ENCODE measurements around the gene NDUFS8. TPM values are rescaled to one million over a fixed set of nuclear protein-coding genes. Genes with fewer than 3 reads are reported as not detected.

The NDUFS8 gene
- total and polyA plus RNA-seq, 2 of the 4 experiments (the other 2 are of a cell fraction) = 85.9 to 131 TPM

DNA sequence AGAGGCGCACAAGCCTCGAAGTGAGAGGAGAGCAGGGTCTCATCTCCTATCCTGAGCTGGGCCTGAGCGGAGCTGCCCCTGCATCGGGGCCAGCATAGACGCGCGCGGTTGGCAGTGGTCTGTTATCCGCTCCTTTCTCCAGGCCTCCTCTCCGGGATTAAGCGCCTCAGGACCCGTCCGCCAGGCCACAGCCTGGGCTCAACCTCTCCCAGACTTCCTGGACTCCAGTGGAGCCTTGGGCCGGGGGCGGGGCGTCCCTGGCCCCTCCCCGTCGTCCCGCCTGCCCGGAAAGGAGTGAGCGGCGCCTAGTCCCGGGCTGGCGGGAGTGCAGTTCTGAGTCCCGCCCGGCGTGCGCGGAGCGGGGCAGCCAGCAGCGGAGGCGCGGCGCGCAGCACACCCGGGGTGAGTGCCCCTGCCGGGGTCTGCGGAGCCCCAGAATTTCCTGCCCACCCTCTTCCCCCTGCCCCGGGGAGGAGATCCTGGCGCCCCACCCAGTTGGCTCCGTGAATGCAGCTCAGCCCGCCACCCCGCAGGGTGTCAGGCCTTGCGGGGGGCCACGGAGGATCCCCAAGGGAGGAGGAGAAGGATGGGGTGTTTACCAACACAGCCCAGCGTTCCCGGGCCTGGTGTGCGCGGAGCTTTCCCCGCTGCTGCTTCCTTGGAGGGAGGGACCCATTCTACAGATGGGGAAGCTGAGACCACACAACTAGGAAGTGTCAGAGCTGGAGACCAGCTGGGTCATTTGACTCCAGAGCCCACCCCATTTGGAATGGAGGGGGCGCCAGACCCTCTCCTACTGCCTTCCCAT, 8.4 kb downstream of the NDUFS8 start, which contains the start of gene TCIRG1:
Gene TCIRG1 (plus strand): TSS at position 308 of the 808 bp plus-strand sequence. CDS start 2,247 bp downstream, outside the sequence.
- POLR2A ChIA-PET (ENCODE audit: unreplicated experiment) = interaction anchor here (1.4 kb wide), 1 partner anchor 28 kb away, joined by 4 read pairs; no protein-coding TSS in a partner anchor
- no peaks in the 10 kb centered on the region for H3K9me3 ChIP-seq (ENCODE audit: control insufficient read depth, insufficient read depth, low read length)
- TF ChIP-seq MAZ (IDR thresholded peaks at IDR 0.05; ENCODE audit: borderline replicate concordance, low read depth, low read length) = peak; percentile 38; the same call in 1 of the 2 replicates
- TF ChIP-seq SMC3 (IDR thresholded peaks at IDR 0.05; ENCODE audit: low read depth, low read length) = no peak
- peak; percentile 70; the same call in 1 of the 2 replicates for TF ChIP-seq POLR2A (IDR thresholded peaks at IDR 0.05; ENCODE audit: low read depth, low read length)
- no peak for TF ChIP-seq RFX5 (IDR thresholded peaks at IDR 0.05; ENCODE audit: low read depth, low read length)
- peak; percentile 87 for TF ChIP-seq RCOR1 (IDR thresholded peaks at IDR 0.05; ENCODE audit: insufficient replicate concordance, low read length)
- TF ChIP-seq, protein P1, sequence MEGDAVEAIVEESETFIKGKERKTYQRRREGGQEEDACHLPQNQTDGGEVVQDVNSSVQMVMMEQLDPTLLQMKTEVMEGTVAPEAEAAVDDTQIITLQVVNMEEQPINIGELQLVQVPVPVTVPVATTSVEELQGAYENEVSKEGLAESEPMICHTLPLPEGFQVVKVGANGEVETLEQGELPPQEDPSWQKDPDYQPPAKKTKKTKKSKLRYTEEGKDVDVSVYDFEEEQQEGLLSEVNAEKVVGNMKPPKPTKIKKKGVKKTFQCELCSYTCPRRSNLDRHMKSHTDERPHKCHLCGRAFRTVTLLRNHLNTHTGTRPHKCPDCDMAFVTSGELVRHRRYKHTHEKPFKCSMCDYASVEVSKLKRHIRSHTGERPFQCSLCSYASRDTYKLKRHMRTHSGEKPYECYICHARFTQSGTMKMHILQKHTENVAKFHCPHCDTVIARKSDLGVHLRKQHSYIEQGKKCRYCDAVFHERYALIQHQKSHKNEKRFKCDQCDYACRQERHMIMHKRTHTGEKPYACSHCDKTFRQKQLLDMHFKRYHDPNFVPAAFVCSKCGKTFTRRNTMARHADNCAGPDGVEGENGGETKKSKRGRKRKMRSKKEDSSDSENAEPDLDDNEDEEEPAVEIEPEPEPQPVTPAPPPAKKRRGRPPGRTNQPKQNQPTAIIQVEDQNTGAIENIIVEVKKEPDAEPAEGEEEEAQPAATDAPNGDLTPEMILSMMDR (conservative IDR thresholded peaks at IDR 0.05; ENCODE audit: low read depth, low read length) = no peak
- TF ChIP-seq, protein P2, sequence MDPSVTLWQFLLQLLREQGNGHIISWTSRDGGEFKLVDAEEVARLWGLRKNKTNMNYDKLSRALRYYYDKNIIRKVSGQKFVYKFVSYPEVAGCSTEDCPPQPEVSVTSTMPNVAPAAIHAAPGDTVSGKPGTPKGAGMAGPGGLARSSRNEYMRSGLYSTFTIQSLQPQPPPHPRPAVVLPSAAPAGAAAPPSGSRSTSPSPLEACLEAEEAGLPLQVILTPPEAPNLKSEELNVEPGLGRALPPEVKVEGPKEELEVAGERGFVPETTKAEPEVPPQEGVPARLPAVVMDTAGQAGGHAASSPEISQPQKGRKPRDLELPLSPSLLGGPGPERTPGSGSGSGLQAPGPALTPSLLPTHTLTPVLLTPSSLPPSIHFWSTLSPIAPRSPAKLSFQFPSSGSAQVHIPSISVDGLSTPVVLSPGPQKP (IDR thresholded peaks at IDR 0.05; ENCODE audit: borderline replicate concordance, low read depth, low read length) = no peak
- no peak for TF ChIP-seq MAFK (IDR thresholded peaks at IDR 0.05; ENCODE audit: low read depth, low read length)
- TF ChIP-seq FOS (IDR thresholded peaks at IDR 0.05; ENCODE audit: low read depth, low read length) = no peak

More for the DNA sequence above, 8.4 kb downstream of the NDUFS8 start, which contains the start of gene TCIRG1:
- dilution Hi-C loops (cut with HindIII; ENCODE audit: low sequenced_read_pairs, unreplicated experiment) = no loop called here
- H3K56ac ChIP-seq (ENCODE audit: extremely low read depth, insufficient read depth, low read length) = peak within 1 kb of the TSS; percentile 80
- H2BK5ac ChIP-seq (ENCODE audit: low read depth, low read length, poor library complexity, severe bottlenecking) = peak within 1 kb of the TSS; percentile 81
- 12% methylated on average over 14 of the region's 51 CpGs; no CpG with 5 or more reads in 1 of the 2 experiments for WGBS, 2 experiments (ENCODE audit: extremely low coverage in 2 of 2, insufficient read length in 1 of 2)
- peak within 1 kb of the TSS; percentile 91 for H2AK5ac ChIP-seq (ENCODE audit: low read depth, low read length)
- H3K14ac ChIP-seq (replicated peaks; ENCODE audit: low read depth, low read length) = peak within 1 kb of the TSS; percentile 96
- H3K9me1 ChIP-seq (ENCODE audit: insufficient read depth, low read length) = no peaks in the 10 kb centered on the region
- H3K18ac ChIP-seq (ENCODE audit: low read depth, low read length) = peak within 1 kb of the TSS; percentile 59
- ATAC-seq (ENCODE audit: low read depth) = peak; percentile 85
- peaks cover 25% of the 10 kb centered on the region for H3K4me1 ChIP-seq (ENCODE audit: control insufficient read depth, insufficient read depth, low read length)
- H3K23ac ChIP-seq (ENCODE audit: low read depth, low read length) = peak within 1 kb of the TSS; percentile 94
- peak within 1 kb of the TSS; percentile 95 for H3K4me2 ChIP-seq (ENCODE audit: low read depth, low read length)
- in situ Hi-C loops (cut with MboI; ENCODE audit: low sequenced_read_pairs) = no loop called here
- peak within 1 kb of the TSS; percentile 50; the same call in 1 of the 2 replicates for H2BK20ac ChIP-seq (ENCODE audit: low read depth, low read length)
- H3K27ac ChIP-seq (ENCODE audit: insufficient read depth, low read length) = peak within 1 kb of the TSS; percentile 85
- CTCF ChIA-PET = no interaction called here
- no peaks in the 10 kb centered on the region; the same call in 1 of the 2 replicates for H4K20me1 ChIP-seq (ENCODE audit: insufficient read depth, low read length)
- BruUV-seq (replicated peaks) = no TSS peak
- peak within 1 kb of the TSS; percentile 93 for H4K5ac ChIP-seq (ENCODE audit: low read depth, low read length)
- peak within 1 kb of the TSS; percentile 74 for H3K4me3 ChIP-seq (ENCODE audit: insufficient read depth, low read depth, low read length)
- peak within 1 kb of the TSS; percentile 90 for H2AFZ ChIP-seq (replicated peaks; ENCODE audit: low read length, poor library complexity)
- H2BK15ac ChIP-seq (ENCODE audit: low read depth, low read length) = peak within 1 kb of the TSS; percentile 88; the same call in 1 of the 3 replicates
- H2AK9ac ChIP-seq (replicated peaks; ENCODE audit: low read depth, low read length, poor library complexity) = peak within 1 kb of the TSS; percentile 94
- H3K79me1 ChIP-seq (ENCODE audit: low read depth in 1 of 2, low read length in 2 of 2) = peaks cover 7 to 47% of the 10 kb centered on the region in 2 experiments; a peak in 3 of 4 replicates
- intact Hi-C loops (cut with micrococcal nuclease) = no loop called here
- no peaks in the 10 kb centered on the region for H3K27me3 ChIP-seq (ENCODE audit: control insufficient read depth, insufficient read depth, low read length)
- H3K36me3 ChIP-seq (ENCODE audit: control insufficient read depth, insufficient read depth, low read length) = peaks cover 13% of the 10 kb centered on the region; the same call in 1 of the 2 replicates
- H4K91ac ChIP-seq (ENCODE audit: insufficient read depth, low read depth, low read length) = peak within 1 kb of the TSS; percentile 99
- peak within 1 kb of the TSS; percentile 96 to 100 for H4K8ac ChIP-seq (ENCODE audit: low read depth in 2 of 2, low read length in 2 of 2)
- H3K4ac ChIP-seq (ENCODE audit: low read depth, low read length) = peak within 1 kb of the TSS; percentile 97
- peak within 1 kb of the TSS; percentile 89 for H3K9ac ChIP-seq (ENCODE audit: low read depth, low read length)
- peak within 1 kb of the TSS; percentile 81 for H2BK120ac ChIP-seq (ENCODE audit: low read depth, low read length)
- DNase-seq = peak; percentile 70
